Measurements from ENCODE around the gene MSMP. TPM values are rescaled to one million over a fixed set of nuclear protein-coding genes. Genes with fewer than 3 reads are reported as not detected.

MSMP gene
- total and polyA plus RNA-seq, 9 of the 15 experiments (the other 6 are each of a cell fraction or from before 2014, with no cell fraction given) = 0.60 TPM; not detected in 8

GRCh38 chr9:35730486-35730854 lies 23.6 kb downstream of the MSMP start (continued):
- TF ChIP-seq FUS (optimal IDR thresholded peaks at IDR 0.05; ENCODE audit: low read depth, low read length) (no peak), ATF1 (CRISPR knock-in tag; IDR thresholded peaks at IDR 0.05) (no peak), ATF1 (tag; IDR thresholded peaks at IDR 0.05) (no peak), CAMTA2 (CRISPR knock-in tag; conservative IDR thresholded peaks at IDR 0.05) (no peak), ZNF395 (CRISPR knock-in tag; IDR thresholded peaks at IDR 0.05) (no peak), KDM4B (IDR thresholded peaks at IDR 0.05; ENCODE audit: borderline replicate concordance in 2 of 2, low read depth in 1 of 2) (no peak), GABPA (tag; conservative IDR thresholded peaks at IDR 0.05; ENCODE audit: low read depth) (no peak), BRCA1 (IDR thresholded peaks at IDR 0.05) (no peak), BRCA1 (CRISPR knock-in tag; IDR thresholded peaks at IDR 0.05) (no peak), XRCC5 (IDR thresholded peaks at IDR 0.05; ENCODE audit: low read depth, low read length) (no peak), BRD9 (IDR thresholded peaks at IDR 0.05; ENCODE audit: low read depth, partially characterized antibody) (peak; percentile 41), ZNF830 (CRISPR knock-in tag; IDR thresholded peaks at IDR 0.05) (no peak), ZNF76 (CRISPR knock-in tag; IDR thresholded peaks at IDR 0.05; ENCODE audit: borderline replicate concordance) (no peak), CXXC5 (CRISPR knock-in tag; IDR thresholded peaks at IDR 0.05) (no peak), EP300 (IDR thresholded peaks at IDR 0.05; ENCODE audit: low read length) (no peak), SFPQ (IDR thresholded peaks at IDR 0.05; ENCODE audit: low read depth, low read length) (no peak), NFIC (IDR thresholded peaks at IDR 0.05) (0 out of 2 replicates have a peak, but pooled peaks have one; percentile 12), MCM2 (IDR thresholded peaks at IDR 0.05; ENCODE audit: low read depth) (no peak), ZNF592 (IDR thresholded peaks at IDR 0.05) (no peak), MTF1 (CRISPR knock-in tag; IDR thresholded peaks at IDR 0.05; ENCODE audit: borderline replicate concordance) (no peak), TAF9B (IDR thresholded peaks at IDR 0.05; ENCODE audit: partially characterized antibody) (no peak), RUNX1 (IDR thresholded peaks at IDR 0.05; ENCODE audit: low read depth) (no peak), ZNF263 (CRISPR knock-in tag; IDR thresholded peaks at IDR 0.05; ENCODE audit: borderline replicate concordance) (no peak), ZNF316 (IDR thresholded peaks at IDR 0.05) (peak; percentile 47; the same call in 1 of the 2 replicates), ESRRB (CRISPR knock-in tag; IDR thresholded peaks at IDR 0.05; ENCODE audit: borderline replicate concordance) (no peak)

Data from K562 (cell line).